Activated CD4-positive, CD25-positive, alpha-beta regulatory T cell treated with anti-CD3 and anti-CD28 coated beads, Interleukin-2, amount 50 U/mL, for 16 hours (primary cell): ENCODE measurements around the gene ZBTB20.

ENCODE experiments used
- DNase-seq: peaks from one replicate; pipeline ENCODE4 v3.0.0-alpha.2; 2020; ENCODE audit warnings: low read depth, low spot score

ZBTB20 gene

DNA sequence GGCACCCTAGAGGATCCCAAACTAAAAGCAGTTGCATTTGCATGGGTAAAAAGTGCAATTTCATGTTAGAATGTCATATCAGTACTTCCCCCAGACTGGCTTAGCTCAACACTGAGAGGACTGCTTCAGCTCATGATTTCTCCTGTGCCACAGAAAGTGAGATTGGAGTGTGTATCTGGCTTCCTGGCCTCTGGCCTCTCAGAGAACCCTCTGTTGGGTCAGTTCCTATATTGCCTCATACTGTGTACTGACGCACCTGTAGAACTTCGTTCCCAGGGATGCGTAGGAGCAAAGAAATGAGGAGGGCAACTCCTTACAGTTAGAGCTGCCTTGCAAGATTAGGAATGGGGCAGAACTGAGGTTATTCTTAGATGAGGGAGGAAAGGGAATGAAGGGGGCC lies 512.5 kb downstream of the ZBTB20 start:
- DNase-seq: no peak

DNA sequence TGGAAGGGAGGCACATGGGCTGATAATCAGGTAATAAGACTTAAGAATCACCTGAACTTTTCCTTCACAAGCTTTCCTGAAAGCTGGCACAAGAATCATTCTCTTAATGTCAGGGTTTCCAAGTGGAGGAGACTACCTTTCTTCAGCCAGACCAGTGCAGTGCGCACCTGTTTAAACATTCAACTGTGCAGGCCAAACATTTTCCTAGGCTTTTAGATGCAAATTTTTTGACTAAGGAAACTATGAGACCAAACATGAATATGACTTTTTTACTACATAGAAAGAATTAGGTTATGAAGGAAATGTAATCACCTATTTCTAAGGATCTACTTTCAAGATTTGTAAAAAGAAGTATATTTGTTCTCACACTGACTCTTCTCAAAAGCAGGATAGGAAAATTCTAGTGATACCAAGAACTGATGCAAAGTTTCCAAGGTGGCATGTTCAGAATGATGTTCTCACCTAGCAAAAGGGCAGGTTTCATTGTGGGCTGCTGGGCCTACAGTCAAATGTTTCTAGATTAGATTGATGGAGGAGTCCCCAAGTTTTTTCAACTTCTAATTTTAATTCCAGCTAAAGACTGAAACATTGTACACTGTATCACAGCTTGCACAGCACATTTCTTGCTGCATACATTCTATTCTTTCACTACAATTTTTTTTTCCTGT lies 514.2 kb downstream of the ZBTB20 start:
- no peak for DNase-seq

DNA sequence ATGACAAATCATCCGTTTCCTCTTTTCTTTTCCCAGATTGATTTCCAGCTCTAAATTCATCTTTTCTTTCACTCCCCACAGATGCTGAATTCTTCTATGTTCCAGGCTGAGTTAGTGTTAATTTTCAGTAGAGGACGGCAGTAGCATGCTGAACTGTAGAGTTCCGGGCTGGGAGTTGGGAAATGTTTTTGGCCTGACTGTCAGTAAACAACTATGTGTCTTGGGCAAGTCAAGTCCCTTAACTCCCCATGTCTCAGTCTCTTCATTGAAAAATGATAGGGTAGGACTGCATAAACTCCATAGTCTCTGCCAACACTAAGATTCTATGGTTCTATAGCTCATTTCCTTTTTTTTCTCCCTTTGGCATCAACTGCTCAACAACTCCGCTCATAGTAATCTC lies 519.3 kb downstream of the ZBTB20 start:
- DNase-seq: no peak

DNA sequence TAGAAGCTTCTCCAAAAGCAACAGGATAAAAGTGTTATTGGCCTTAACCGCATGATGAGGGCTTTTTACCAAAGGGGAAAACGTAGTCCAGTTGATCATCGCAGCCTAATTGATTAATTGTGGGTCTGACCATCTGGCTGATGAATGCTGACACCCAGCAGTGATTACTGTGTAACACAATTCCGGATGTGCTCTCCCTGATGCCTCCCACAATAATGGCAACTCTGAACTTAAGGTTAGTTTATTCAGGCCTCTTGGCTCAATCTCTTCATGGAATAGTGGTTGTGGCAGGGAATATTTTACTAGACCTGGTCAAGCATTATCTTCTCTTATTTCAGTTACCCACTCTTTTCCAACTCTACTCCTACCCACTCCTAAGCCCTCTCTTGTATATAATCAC lies 520.3 kb downstream of the ZBTB20 start:
- DNase-seq: no peak

DNA sequence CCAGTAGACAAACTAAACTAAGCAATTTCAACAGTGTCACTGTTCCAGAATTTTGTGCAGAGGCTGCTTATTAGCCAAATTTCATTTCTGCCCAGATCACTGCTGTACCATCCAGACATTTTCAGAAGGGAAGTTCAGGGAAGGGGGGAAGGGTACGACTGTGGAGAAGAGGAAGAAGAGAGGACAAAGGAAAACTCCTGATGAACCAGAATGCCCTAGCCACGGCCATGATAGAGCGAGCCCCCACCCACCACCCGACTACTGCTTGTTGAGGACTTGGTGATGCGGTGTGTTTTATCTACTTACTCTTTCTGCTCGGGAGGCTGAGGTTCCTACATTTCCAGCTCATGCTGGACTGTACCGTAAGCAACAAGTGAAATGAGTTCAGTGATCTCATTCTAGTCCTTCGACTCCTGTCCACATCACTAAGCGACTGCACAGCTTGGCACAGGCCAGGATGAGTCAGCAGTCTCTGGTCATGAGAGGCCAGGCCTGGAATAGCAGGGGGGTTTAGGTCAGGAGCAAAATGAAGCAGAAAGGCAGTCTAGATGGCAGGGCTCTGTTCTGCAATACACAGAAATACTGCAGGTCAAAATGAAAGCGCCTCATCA lies 522.4 kb downstream of the ZBTB20 start:
- DNase-seq: no peak

DNA sequence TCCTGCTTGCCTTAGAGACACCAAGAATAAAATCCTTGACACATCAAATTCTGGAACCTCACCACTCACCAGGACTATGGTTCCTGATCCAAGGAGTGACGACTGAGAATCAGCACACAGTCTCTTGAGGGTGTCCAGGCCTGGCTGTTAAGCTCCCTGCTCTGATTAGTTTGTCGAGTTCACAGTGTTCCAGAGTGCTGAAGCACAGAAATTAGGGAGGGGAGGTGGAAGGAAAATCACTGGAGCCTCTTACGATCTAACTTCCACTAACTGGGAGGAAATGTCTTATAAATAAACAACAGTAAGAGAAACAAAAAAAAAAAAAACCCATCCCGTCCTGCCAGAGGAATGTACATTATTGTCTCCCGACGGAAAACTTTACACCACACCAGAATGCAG lies 523.0 kb downstream of the ZBTB20 start:
- no peak for DNase-seq

DNA sequence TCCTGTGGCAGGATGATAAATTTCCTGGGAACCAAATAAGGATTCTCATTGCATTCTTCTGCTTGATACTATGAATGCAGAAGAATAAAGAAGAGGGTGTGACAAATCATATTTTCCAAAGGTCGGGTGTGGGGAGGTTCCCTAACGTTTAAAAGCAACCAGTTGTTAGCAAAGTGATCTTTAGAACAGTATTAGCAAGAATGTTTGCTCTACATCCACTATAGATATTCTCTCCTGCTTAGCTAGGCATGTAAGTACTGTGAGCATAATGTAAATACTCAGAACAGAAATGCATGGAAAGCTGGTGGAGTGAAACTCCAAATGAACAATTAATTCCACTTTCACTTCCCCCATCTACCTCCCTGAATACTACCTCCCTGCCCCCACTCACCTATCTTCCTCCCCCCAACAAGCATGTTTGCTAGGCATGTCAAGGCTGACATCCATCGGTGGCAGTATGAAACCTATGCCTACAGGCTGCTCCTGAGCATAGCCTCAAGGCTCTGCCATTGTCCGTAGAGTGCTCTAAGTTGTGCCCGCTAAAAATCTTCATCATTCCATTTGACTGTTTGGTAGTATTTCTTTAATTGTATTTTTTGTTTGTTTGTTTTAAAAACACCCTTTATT lies 523.6 kb downstream of the ZBTB20 start:
- no peak for DNase-seq

DNA sequence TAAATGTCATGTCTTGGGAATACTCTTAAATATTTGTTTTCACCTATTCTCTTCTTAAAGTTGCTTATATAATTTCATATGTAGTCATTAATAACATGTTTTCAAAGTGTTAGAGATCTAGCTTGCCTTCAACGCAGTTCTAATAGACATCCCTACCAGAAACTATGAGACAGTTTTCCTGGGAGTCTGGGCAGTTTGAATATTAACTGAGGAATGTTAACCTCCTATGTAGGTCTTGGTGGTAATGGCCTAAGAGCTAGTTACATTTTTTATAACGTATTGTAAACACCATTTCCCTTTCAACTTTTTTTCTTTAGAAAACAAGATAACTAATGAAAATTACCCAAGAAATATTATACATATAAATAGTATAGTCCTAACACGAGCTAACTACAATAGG lies 525.1 kb downstream of the ZBTB20 start:
- DNase-seq: no peak

DNA sequence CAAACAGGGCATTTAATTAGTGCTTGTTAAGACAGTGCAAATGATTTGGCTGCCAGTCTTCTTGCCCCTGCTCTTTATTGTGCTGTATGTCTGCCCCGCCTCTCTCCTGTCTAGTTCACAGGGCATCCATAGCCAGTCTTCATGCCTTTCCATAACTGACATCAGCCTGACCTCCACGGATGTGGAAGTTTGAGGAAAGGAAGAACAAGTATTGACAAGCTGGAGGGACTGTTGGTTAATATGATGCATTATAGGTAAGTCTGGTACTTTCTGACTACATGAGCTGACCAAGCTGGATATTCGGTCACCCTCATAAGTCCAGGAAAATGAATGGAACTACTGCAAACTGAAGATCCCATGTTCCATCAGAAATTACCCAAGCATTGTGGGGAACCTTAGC lies 527.3 kb downstream of the ZBTB20 start:
- DNase-seq: no peak

DNA sequence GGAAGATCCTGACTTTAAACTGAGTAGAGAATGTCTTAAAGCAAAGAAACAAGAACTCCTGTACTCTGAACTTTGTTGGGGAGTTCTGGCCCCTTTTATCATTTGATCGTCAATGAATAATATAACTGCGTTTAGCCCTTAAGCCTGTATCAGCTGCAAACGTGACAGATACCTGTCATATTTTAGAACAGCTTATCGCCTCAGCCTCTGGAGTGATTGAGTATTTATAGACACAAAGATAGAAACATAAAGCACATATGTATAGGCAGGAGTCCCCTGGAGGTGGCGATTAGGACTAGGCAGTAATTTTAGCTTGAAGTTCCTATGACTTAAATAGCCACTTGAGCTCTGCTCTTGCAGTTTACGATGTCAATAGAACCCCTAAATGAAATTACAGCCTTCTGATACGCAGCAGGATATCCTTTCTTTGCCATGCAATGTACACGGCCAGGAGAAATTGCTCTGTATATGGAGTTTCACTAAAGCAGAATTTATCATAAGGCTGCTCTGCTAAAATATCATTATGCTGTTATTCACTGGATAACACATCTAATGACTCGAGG lies 531.5 kb downstream of the ZBTB20 start:
- DNase-seq: no peak

DNA sequence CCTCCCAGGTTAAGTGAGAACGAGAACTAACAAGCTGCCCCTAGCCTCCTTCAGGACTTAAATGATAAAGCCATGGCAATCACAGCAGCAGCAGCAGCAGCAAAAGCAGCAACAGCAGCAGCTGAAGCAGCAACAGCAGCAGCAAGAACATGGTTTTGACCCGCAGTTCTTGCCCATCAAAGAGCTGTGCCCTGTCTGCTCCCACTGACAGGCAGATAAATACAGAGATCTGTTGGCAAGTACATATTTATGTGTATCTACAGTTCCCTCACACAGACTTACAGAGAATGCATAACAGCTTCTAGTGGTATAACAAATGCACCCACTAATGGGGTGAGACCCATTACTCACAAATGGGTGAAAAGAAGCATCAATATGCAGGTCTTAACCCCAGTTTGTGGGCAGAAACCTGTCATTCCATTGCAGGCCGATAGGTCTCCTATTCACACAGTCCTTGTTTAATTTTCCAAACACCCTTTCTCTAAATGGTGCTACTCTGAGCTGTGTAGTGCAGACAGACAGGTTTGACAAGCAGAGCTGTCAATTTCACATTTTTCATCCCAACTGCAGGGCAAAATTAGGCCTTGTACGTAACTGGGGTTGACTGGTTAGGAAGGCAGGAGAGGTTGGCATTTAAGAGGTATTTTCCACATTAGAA lies 537.0 kb downstream of the ZBTB20 start:
- no peak for DNase-seq

DNA sequence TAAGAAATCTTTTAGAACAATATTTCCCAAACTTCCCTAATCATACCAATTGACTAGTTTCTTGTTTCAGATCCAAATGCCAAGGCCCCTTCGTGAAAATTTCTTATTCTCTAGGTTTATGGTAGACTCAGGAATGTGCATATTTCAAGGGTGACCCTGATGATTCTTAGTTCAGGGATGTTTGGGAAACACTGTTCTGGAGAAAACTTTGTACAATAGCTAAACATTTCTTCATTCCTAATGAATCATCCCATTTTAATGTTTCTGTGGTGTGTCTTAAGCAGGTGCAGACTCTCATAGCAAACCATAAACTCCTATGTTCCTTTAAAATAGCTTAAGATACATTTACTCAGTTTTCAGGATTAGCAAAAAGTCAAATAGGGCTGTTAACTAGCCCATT lies 538.8 kb downstream of the ZBTB20 start:
- DNase-seq: no peak

DNA sequence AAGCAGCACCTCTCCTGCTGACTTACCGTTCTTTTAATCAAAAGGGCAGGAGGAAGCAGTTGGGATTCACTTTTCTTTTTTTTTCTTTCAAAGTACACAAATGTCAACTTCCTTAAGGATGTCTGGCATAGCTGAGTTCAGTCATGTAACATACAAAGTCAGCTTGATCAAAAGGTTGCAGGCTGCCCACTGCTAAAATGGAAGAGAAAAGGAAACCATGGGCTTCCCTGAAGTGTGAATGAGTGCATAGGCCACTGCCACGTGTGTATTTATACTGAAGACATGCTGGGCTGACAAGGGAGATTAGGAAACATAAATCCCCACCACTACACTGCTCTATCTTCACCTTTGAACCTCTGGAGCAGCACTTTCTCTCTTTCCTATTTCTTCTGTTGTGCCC lies 540.8 kb downstream of the ZBTB20 start:
- DNase-seq: no peak

DNA sequence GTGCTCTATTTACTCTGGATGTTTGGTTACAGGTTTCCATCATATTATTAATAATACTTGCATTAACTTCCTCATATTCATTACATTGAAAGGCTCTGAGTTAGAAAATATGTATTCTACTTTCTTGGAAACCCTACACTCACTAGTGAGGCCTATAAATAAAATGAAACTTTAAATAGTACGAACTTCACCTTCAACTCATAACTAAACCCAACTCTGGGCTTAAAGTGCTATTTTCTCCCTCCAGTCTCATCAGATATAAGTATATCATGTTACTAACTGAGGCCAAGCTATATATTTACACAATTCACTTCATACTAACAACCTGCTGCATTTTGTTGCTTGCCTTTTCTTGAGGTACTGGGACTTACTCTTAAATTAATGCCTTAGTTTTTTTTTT lies 546.5 kb downstream of the ZBTB20 start:
- DNase-seq: no peak

DNA sequence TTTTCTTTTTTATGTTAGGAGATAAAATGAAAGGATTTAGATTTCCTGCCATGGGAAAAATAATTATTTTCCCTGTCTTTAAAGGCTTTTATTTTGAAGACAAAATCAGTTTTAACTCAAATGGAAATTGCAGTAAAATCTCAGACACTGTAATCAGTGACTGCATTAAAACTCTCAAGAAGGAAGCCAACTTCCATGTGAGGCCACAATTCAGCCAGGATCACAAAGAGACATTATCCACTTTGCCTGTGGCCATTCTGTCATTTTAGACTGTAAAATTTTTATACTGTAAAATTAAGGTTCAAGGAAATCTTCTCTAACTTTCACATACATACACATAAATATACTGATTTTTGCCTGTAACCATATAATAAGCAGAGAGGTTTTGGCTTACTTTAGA lies 549.2 kb downstream of the ZBTB20 start:
- DNase-seq: no peak

DNA sequence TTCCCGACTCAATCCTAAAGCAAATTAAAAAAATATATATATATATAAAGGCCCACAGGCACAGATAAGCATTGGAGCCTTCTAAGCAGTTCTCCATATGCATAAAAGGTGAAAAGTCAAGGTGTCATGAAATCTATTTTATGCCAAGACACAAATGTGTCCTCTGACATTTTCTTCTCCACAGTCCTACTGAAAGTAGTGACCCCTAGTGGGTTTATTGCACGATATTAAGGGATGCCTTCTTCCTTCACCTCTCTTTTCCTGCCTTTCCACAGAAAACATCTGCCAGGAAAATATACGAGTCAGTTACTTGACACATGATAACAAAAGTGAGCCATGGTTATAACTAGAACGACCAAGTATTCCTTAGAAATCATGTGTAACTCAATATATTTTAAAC lies 550.1 kb downstream of the ZBTB20 start:
- no peak for DNase-seq

DNA sequence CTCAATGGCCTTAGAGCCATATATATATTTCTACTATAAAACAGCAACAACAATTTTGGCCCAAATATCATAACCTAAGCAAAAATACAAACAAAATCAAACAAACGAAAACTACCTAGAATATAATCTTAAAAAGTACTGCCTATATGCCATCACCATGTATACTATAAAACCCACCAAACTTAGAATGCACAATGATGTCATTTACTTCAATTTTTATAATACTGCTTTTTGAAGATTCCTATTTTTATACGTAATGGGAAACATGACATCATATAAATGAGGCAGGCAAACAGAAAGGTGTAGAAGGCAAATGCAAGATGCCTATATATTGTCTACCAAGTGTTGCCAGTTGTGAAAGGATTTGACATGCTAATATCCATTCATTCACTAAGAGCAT lies 550.9 kb downstream of the ZBTB20 start:
- DNase-seq: no peak

DNA sequence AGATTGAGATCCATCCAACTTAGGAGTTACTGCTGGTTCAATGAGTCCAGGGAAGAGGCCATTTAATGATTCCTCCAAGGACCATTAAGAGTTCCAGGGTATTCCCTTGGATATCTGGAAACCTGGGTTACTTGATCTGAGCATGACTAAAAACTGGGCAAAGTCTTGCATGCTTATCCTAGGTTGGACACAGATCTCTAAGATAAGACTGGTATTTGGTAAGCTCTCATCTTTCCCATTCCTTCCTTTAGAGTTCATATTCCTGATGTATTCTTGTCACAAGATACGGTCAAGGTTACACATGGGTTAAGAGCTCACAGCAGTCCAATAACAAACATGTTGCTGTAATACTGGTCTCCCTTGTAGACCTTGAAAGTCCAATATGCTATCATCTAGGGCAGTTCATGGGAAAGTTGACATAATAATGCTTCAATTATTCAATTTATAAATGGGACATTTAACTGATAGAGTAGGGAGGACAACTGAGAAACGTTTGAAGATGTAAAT lies 551.5 kb downstream of the ZBTB20 start:
- no peak for DNase-seq

DNA sequence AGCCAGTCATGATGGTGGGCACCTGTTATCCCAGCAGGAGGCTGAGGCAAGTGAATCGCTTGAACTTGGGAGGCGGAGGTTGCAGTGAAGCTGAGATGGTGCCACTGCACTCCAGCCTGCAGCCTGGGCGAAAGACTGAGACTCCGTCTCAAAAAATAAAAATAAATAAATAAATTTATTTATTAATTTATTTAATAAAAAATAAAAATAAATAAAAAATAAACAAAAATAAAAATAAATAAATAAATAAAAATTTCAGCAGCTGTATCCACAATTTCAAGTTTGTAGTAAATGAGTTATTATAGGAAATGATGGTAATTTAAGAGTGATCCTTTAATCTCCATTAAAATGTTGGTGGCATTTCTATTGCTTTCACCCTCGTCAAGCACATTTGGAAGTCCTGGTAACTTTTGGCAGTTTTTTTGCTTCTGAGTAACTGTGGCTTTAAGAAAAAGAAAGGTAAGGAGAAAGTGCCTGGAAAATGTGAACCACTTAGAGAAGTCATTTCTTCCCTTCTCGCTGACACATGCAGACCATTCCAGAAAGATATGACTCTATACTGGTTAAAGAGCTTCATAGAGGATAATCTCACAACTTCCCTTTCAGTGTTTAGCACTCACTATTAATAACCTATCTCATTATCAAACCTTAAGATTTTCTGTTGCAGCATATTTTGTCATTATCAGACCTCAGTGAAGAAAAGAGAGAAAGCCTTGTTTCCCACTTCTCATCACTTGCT lies 556.6 kb downstream of the ZBTB20 start:
- DNase-seq: no peak

DNA sequence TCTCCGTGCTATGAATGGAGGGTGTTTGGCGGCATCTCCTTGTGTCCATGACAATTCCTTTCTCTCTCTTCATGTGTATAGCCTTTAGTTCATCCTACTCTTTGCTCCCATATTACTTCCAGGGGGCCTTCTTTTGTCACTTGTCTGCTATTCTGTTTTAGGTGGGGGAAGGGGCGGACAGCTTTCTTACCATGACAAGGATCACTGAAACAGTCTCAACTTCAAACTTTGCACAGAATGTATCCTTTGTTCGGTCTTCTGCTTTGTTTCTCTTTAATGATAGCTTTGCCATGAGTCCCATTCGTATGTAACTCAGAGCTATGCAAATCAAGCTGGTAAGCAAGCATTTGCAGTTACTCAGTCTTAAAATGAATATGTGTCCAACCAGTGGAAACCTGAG lies 559.1 kb downstream of the ZBTB20 start:
- DNase-seq: no peak

DNA sequence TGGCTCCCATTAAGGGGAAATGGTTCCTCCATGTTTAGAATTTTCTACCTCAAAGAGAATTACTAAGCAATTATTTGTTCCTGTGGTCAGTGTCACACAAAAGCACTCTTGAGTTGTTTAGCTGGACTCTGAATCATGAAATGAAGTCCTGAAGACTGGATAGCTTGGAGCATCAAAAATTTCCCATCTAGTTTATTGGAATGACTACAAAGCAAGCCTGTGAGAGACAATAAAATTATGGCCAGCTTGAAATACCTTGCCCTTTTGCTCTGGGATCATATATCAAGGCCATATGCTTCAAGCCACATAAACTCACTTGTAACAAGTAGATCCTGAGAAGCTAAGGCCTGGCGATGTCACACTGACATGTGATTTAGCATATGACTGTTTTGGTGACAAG lies 561.0 kb downstream of the ZBTB20 start:
- DNase-seq: no peak

DNA sequence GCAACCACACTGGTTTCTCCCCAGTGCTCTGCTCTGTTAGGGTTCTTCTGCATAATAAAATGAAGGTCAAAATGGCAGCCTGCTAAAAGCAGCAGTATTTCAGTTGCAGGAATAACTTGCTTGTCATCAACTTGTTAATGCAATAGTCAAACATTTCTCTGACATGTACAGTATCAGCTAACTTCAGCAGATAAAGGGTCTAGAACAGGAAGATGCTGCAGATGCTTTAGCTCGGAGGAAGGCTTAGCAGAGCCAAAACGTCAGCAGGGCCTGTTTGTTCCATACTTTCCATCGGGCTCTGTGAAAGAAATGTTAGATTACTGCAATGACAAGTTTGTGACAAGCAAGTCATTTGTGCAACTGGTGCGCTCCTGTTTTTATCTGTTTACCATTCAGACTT lies 561.4 kb downstream of the ZBTB20 start:
- DNase-seq: no peak
